ENCODE measurements around the gene YARS1.

Gene YARS1

GRCh38 chr1:32765570-32766327 is 51.4 kb downstream of the YARS1 start:
- DNase-seq (ENCODE audit: low spot score) = no peak

- no peak for DNase-seq (ENCODE audit: low spot score)
Observed at GRCh38 chr1:32764826-32765569, 52.2 kb downstream of the YARS1 start.

GRCh38 chr1:32763221-32763620 is 53.9 kb downstream of the YARS1 start:
- DNase-seq (ENCODE audit: low spot score) = no peak

- DNase-seq (ENCODE audit: low spot score) = no peak
Observed at GRCh38 chr1:32761936-32762335, 55.2 kb downstream of the YARS1 start.

GRCh38 chr1:32761253-32761877 is 55.8 kb downstream of the YARS1 start:
- no peak for DNase-seq (ENCODE audit: low spot score)

GRCh38 chr1:32759997-32760623 is 57.0 kb downstream of the YARS1 start:
- no peak for DNase-seq (ENCODE audit: low spot score)

GRCh38 chr1:32759521-32759981 is 57.6 kb downstream of the YARS1 start:
- no peak for DNase-seq (ENCODE audit: low spot score)

- DNase-seq (ENCODE audit: low spot score) = no peak
Observed at GRCh38 chr1:32758795-32759430, 58.2 kb downstream of the YARS1 start.

- DNase-seq (ENCODE audit: low spot score) = no peak
Observed at GRCh38 chr1:32758177-32758794, 58.9 kb downstream of the YARS1 start.

GRCh38 chr1:32757213-32757895 is 59.8 kb downstream of the YARS1 start:
- no peak for DNase-seq (ENCODE audit: low spot score)

GRCh38 chr1:32755810-32756159 is 61.4 kb downstream of the YARS1 start:
- DNase-seq (ENCODE audit: low spot score) = no peak

GRCh38 chr1:32755098-32755809 is 61.9 kb downstream of the YARS1 start:
- DNase-seq (ENCODE audit: low spot score) = no peak

GRCh38 chr1:32754317-32755097 is 62.7 kb downstream of the YARS1 start:
- DNase-seq (ENCODE audit: low spot score) = no peak

- DNase-seq (ENCODE audit: low spot score) = peak; percentile 63
Observed at GRCh38 chr1:32753532-32754316, 63.4 kb downstream of the YARS1 start.

GRCh38 chr1:32749771-32750170 is 67.4 kb downstream of the YARS1 start:
- DNase-seq (ENCODE audit: low spot score) = no peak

- DNase-seq (ENCODE audit: low spot score) = no peak
Observed at GRCh38 chr1:32749332-32749731, 67.8 kb downstream of the YARS1 start.

- DNase-seq (ENCODE audit: low spot score) = no peak
Observed at GRCh38 chr1:32748926-32749325, 68.2 kb downstream of the YARS1 start.

GRCh38 chr1:32748348-32748747 is 68.8 kb downstream of the YARS1 start:
- no peak for DNase-seq (ENCODE audit: low spot score)

- DNase-seq (ENCODE audit: low spot score) = no peak
Observed at GRCh38 chr1:32746130-32746529, 71.0 kb downstream of the YARS1 start.
